C4-2B (cell line): ENCODE measurements around the gene FAM47B.

Source experiments
- H3K27ac ChIP-seq: fragments of 450-650 bp; 2 replicates; pipeline ENCODE4 v1.5.1; 2017
- ZFX ChIP-seq: fragments of 450-650 bp; IDR thresholded peaks from 2 replicates; pipeline ENCODE4 v1.6.1; 2017
- TF ChIP-seq, protein P1 (sequence below): fragments of 450-650 bp; conservative IDR thresholded peaks from 2 replicates; pipeline ENCODE4 v1.5.1; 2017; ENCODE audit warnings: mild to moderate bottlenecking

The FAM47B gene

DNA sequence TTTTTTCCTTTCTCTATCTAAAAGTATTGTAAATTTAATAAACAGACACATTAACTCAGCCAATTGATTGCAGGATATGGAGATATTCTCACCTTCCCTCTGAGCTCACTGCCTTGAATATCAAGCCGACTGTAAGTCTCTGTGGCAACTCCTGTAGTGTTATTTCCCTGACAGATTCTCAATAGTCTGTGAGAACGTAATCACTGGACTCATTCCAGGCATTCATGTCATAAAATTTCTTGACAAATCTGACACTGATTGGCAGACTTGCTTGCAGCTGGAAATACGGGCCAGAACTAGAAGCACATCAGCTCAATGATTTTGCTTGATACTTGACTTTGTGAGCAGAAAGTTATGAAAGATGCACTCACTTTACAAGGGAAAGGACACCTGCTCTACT is 29.6 kb downstream of the FAM47B start:
- no peak for TF ChIP-seq ZFX
- TF ChIP-seq, protein P1, sequence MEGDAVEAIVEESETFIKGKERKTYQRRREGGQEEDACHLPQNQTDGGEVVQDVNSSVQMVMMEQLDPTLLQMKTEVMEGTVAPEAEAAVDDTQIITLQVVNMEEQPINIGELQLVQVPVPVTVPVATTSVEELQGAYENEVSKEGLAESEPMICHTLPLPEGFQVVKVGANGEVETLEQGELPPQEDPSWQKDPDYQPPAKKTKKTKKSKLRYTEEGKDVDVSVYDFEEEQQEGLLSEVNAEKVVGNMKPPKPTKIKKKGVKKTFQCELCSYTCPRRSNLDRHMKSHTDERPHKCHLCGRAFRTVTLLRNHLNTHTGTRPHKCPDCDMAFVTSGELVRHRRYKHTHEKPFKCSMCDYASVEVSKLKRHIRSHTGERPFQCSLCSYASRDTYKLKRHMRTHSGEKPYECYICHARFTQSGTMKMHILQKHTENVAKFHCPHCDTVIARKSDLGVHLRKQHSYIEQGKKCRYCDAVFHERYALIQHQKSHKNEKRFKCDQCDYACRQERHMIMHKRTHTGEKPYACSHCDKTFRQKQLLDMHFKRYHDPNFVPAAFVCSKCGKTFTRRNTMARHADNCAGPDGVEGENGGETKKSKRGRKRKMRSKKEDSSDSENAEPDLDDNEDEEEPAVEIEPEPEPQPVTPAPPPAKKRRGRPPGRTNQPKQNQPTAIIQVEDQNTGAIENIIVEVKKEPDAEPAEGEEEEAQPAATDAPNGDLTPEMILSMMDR: no peak
- H3K27ac ChIP-seq: no peak overlapping the region

DNA sequence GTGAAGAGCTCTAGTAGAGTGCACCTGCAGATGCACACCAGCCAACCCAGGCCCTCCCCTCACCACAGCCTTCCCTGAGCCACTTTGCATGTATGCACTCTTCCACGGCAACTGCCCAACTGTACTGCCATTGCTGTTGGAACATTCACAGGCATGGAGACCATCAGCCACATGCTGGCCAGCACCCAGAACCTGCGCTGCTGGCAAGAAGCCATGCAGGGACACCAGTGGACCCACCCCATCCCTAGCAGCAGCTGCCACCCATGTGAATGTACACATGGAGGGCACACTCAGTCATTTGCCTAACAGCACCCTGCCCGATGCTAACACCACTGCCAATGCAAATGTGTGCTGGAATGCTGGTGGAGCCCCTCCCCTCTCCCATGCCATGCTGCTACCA is 35.6 kb downstream of the FAM47B start:
- no peak for TF ChIP-seq ZFX
- TF ChIP-seq, protein P1: no peak
- no peak overlapping the region for H3K27ac ChIP-seq

DNA sequence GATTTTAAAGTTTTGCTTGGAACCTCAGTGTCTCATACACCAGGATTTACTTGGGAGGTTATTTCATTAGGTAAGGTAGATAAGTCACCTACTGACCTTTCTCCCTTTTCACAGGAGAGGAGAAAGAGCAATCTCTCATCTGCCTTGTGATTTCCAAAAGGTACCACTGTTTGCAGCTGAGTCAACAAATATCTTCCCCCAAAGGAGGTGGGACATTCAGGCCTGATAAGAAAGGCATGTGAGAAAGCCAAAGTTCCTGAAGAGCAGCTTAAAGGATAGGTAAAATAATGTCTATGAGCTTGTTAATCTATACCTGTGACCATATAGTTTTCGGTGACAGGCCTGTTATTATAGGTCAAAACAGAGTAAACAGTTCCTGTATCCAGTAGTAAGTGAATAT is 45.0 kb downstream of the FAM47B start:
- TF ChIP-seq ZFX: no peak
- TF ChIP-seq, protein P1: no peak
- H3K27ac ChIP-seq: no peak overlapping the region
